B cell (primary cell): Measurements from ENCODE around the gene SSTR4. TPM values are rescaled to one million over a fixed set of nuclear protein-coding genes. Genes with fewer than 3 reads are reported as not detected.
A peak's percentile ranks its signal among the peaks of the same experiment; 100 is the strongest.

Experiments
- ATAC-seq: fragments of 200-7000 bp; cut with Tn5 transposase; one replicate; pipeline ENCODE4 v1.10.0; 2021; ENCODE audit warnings: low read depth, mild to moderate bottlenecking, moderate number of reproducible peaks, moderate library complexity
- CTCF ChIA-PET: fragments of 350-600 bp; sonication (Branson Sonifier 250); formaldehyde crosslinking; loops from one replicate; lab custom pipeline; 2021; ENCODE audit warnings: antibody characterized with exemption, inconsistent platforms; lab: Charles Lee
- POLR2A ChIA-PET: fragments of 350-600 bp; sonication (Branson Sonifier 250); formaldehyde crosslinking; loops from one replicate; lab custom pipeline; 2021; ENCODE audit warnings: antibody characterized with exemption; lab: Charles Lee
- DNase-seq: peaks from one replicate; pipeline ENCODE4 v3.0.0; 2013
- H2AFZ ChIP-seq: 2 replicates; pipeline ENCODE4 v1.6.1; 2012; ENCODE audit warnings: mild to moderate bottlenecking, low read depth, low read length; ENCODE audit not compliant: insufficient read depth, poor library complexity, severe bottlenecking
- H3K27ac ChIP-seq, 2 donors: 1 replicate in 1 of 2; 2 replicates in 1 of 2; pipeline ENCODE4 v1.5.1; 2012 to 2013; ENCODE audit warnings: low read length in 2 of 2, mild to moderate bottlenecking in 2 of 2, moderate library complexity in 1 of 2
- H3K27me3 ChIP-seq, 4 experiments: fragments of 200-600 bp in 1 of 4; sonication (generic) in 1 of 4; replicated peaks in 1 of 4; 1 replicate in 2 of 4; 2 replicates in 2 of 4; pipeline versions ENCODE4 v1.6.1 to v1.7.0; 2013 to 2016; ENCODE audit warnings: low read length in 3 of 4, mild to moderate bottlenecking in 2 of 4, mixed read lengths in 1 of 4, moderate library complexity in 1 of 4; ENCODE audit not compliant: insufficient read depth in 4 of 4, control insufficient read depth in 3 of 4; ENCODE audit errors: control extremely low read depth in 1 of 4
- H3K36me3 ChIP-seq, 2 experiments: replicated peaks in 1 of 2; 1 replicate in 1 of 2; 2 replicates in 1 of 2; pipeline versions ENCODE4 v1.6.1 to v1.7.1; 2013; ENCODE audit warnings: low read length in 1 of 2; ENCODE audit not compliant: insufficient read depth in 2 of 2, control insufficient read depth in 1 of 2; ENCODE audit errors: control extremely low read depth in 1 of 2, extremely low read depth in 1 of 2
- H3K4me1 ChIP-seq, 2 donors: fragments of 200-600 bp in 1 of 2; sonication (generic) in 1 of 2; 1 replicate in 1 of 2; 2 replicates in 1 of 2; pipeline versions ENCODE4 v1.5.1 to v1.6.1; 2013 to 2017; ENCODE audit warnings: low read length in 2 of 2; ENCODE audit not compliant: control insufficient read depth in 2 of 2, insufficient read depth in 2 of 2
- H3K4me2 ChIP-seq: replicated peaks from 2 replicates; pipeline ENCODE3; 2012; ENCODE audit warnings: mild to moderate bottlenecking, low read depth, low read length; ENCODE audit not compliant: poor library complexity, severe bottlenecking
- H3K4me3 ChIP-seq, 5 experiments: fragments of 200-600 bp in 1 of 5; sonication (generic) in 1 of 5; 1 replicate in 3 of 5; 2 replicates in 2 of 5; pipeline versions ENCODE4 v1.5.1 to v1.7.0; 2011 to 2016; ENCODE audit warnings: low read length in 4 of 5, mild to moderate bottlenecking in 4 of 5, low read depth in 2 of 5, control low read depth in 1 of 5, moderate library complexity in 1 of 5; ENCODE audit not compliant: insufficient read depth in 1 of 5; ENCODE audit errors: control extremely low read depth in 1 of 5, extremely low read depth in 1 of 5
- H3K79me2 ChIP-seq: fragments of 200-600 bp; sonication (generic); one replicate; pipeline ENCODE4 v1.6.0; 2016; ENCODE audit warnings: low read length; ENCODE audit not compliant: control insufficient read depth, insufficient read depth
- H3K9ac ChIP-seq: fragments of 200-600 bp; sonication (generic); 2 replicates; pipeline ENCODE4 v1.6.1; 2017; ENCODE audit warnings: mild to moderate bottlenecking, low read length, moderate library complexity
- H3K9me3 ChIP-seq, 3 donors: one replicate each; pipeline versions ENCODE4 v1.6.1 to v1.7.1; 2013; ENCODE audit warnings: low read length in 2 of 3; ENCODE audit not compliant: control insufficient read depth in 2 of 3, insufficient read depth in 1 of 3; ENCODE audit errors: control extremely low read depth in 1 of 3
- H4K20me1 ChIP-seq: 2 replicates; pipeline ENCODE4 v1.6.0; 2012; ENCODE audit warnings: mild to moderate bottlenecking, low read length; ENCODE audit not compliant: insufficient read depth, control insufficient read depth, poor library complexity, severe bottlenecking
- H3K27ac Mint-ChIP-seq: one replicate; pipeline ENCODE4 v1.8.0; 2021; ENCODE audit warnings: mixed read lengths
- H3K27me3 Mint-ChIP-seq: one replicate; pipeline ENCODE4 v1.8.0; 2021; ENCODE audit warnings: mixed read lengths
- H3K4me1 Mint-ChIP-seq: one replicate; pipeline ENCODE4 v1.8.0; 2021; ENCODE audit warnings: mixed read lengths
- H3K4me3 Mint-ChIP-seq: one replicate; pipeline ENCODE4 v1.8.0; 2021; ENCODE audit warnings: mixed read lengths
- H3K9me3 Mint-ChIP-seq: one replicate; pipeline ENCODE4 v1.8.0; 2022; ENCODE audit warnings: mixed read lengths; ENCODE audit not compliant: insufficient read depth
- CTCF ChIP-seq: fragments of 200-600 bp; IDR thresholded peaks from one replicate; pipeline ENCODE4 v1.8.0; 2022; ENCODE audit warnings: antibody characterized with exemption, mild to moderate bottlenecking
- EZH2 ChIP-seq: IDR thresholded peaks from 2 replicates; pipeline ENCODE4 v1.6.1; 2012; ENCODE audit warnings: borderline replicate concordance, low read depth, mild to moderate bottlenecking, moderate library complexity, low read length; ENCODE audit not compliant: insufficient read depth, poor library complexity, severe bottlenecking
- WGBS: methylation state at CpG from one replicate; pipeline ENCODE4 v1.1.5; 2013; ENCODE audit warnings: missing lambda C conversion rate; ENCODE audit not compliant: insufficient coverage; 5-methylcytosine and 5-hydroxymethylcytosine counted together
- intact Hi-C: fragments of 100-400 bp; cut with micrococcal nuclease; formaldehyde crosslinking; loops from one replicate; pipeline ENCODE4 v1.10.0; 2022
- polyA plus RNA-seq: library from polyadenylated mRNA; depleted of rRNA; stranded (reverse); fragments of >200 nt; gene quantifications from 2 replicates; pipeline ENCODE4 v1.2.3, GENCODE V29; 2012
- total RNA-seq, 2 donors: library from RNA; stranded (reverse); fragments of 120-200 nt in 1 of 2; gene quantifications; 1 replicate in 1 of 2; 2 replicates in 1 of 2; pipeline versions ENCODE4 v1.2.3 to v1.2.4, GENCODE V29; 2013 to 2022

The SSTR4 gene
- total and polyA plus RNA-seq, 2 donors (not counting 1 experiment from before 2014, with no cell fraction given) = not detected

- no peaks in the 10 kb centered on the region for H3K4me1 Mint-ChIP-seq
- peaks cover 0 to 2% (median 0%) of the 10 kb centered on the region in 4 experiments for H3K27me3 ChIP-seq
- TF ChIP-seq CTCF (no peak), EZH2 (no peak)
- ATAC-seq = no peak
- no peak overlapping the region for H3K27ac Mint-ChIP-seq
- H3K4me3 Mint-ChIP-seq = no peak overlapping the region
- WGBS = 91% methylated on average over 24 of the region's 24 CpGs
- no peaks in the 10 kb centered on the region for H3K9me3 Mint-ChIP-seq
- ChIA-PET POLR2A (no interaction called here), CTCF (no interaction called here)
- peaks cover 0 to 5% (median 0%) of the 10 kb centered on the region in 3 donors for H3K9me3 ChIP-seq
- H3K4me2 ChIP-seq = no peak overlapping the region
- H4K20me1 ChIP-seq = no peaks in the 10 kb centered on the region
- intact Hi-C loops = no loop called here
- H3K79me2 ChIP-seq = no peaks in the 10 kb centered on the region
- H2AFZ ChIP-seq = no peak overlapping the region
- no peaks in the 10 kb centered on the region for H3K27me3 Mint-ChIP-seq
- H3K27ac ChIP-seq = no peak overlapping the region
- no peak overlapping the region for H3K4me3 ChIP-seq
- H3K4me1 ChIP-seq = peaks cover 0 to 8% of the 10 kb centered on the region in 2 donors
- DNase-seq = peak; percentile 4
- H3K36me3 ChIP-seq = no peaks in the 10 kb centered on the region
- H3K9ac ChIP-seq = no peak overlapping the region
Observed at GRCh38 chr20:23084845-23085365, 49.8 kb downstream of the SSTR4 start.

DNA sequence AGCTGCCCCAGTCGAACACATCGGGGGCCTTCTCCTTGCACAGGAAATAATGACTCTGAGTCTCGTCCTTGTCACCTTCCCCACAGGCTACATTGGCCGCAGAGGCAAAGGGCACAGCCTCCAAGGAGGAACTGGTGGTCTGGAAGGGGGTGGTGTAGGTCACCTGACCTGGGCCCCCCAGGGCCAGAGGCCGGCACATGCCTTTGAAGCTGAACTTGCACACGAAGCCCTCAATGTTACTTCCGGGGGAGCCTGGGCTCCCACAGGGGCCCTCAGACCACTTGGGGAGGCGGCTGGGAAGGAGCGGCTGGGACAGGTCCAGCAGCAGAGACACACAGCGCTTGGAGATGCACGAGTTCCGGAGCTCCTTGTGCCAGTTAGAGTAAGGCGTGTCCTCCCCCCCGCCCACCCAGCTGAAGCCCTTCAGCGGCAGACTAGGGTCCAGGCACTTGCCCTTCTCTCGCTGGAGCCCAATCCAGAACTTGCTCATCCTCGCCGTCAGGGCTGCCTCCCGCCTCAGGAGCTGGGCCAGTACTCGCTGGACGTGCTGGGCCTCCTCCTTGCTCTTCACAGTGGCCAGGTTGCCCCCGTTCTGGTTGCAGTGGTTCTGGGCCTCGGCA is 50.4 kb downstream of the SSTR4 start:
- intact Hi-C loops = no loop called here
- CTCF ChIA-PET = no interaction called here
- POLR2A ChIA-PET = no interaction called here

More for the DNA sequence above, 50.4 kb downstream of the SSTR4 start:
- 80% methylated on average over 23 of the region's 23 CpGs for WGBS
- Histone ChIP-seq H3K9me3 (peaks cover 0 to 5% (median 0%) of the 10 kb centered on the region in 3 donors), H3K4me2 (no peak overlapping the region), H2AFZ (no peak overlapping the region), H3K36me3 (no peaks in the 10 kb centered on the region), H3K4me3 (peak overlapping the region in 1 of 5 experiments; percentile 16), H3K27me3 (peaks cover 0 to 2% (median 0%) of the 10 kb centered on the region in 4 experiments), H3K27ac (no peak overlapping the region), H3K4me1 (peaks cover 0 to 8% of the 10 kb centered on the region in 2 donors), H4K20me1 (no peaks in the 10 kb centered on the region), H3K9ac (no peak overlapping the region), H3K79me2 (no peaks in the 10 kb centered on the region)
- Mint-ChIP-seq H3K27ac (no peak overlapping the region), H3K9me3 (no peaks in the 10 kb centered on the region), H3K4me1 (no peaks in the 10 kb centered on the region), H3K4me3 (no peak overlapping the region), H3K27me3 (no peaks in the 10 kb centered on the region)
- TF ChIP-seq EZH2 (no peak), CTCF (no peak)
- DNase-seq (no peak), ATAC-seq (no peak)
